ENCODE measurements around the gene QSOX2.

Gene QSOX2

DNA sequence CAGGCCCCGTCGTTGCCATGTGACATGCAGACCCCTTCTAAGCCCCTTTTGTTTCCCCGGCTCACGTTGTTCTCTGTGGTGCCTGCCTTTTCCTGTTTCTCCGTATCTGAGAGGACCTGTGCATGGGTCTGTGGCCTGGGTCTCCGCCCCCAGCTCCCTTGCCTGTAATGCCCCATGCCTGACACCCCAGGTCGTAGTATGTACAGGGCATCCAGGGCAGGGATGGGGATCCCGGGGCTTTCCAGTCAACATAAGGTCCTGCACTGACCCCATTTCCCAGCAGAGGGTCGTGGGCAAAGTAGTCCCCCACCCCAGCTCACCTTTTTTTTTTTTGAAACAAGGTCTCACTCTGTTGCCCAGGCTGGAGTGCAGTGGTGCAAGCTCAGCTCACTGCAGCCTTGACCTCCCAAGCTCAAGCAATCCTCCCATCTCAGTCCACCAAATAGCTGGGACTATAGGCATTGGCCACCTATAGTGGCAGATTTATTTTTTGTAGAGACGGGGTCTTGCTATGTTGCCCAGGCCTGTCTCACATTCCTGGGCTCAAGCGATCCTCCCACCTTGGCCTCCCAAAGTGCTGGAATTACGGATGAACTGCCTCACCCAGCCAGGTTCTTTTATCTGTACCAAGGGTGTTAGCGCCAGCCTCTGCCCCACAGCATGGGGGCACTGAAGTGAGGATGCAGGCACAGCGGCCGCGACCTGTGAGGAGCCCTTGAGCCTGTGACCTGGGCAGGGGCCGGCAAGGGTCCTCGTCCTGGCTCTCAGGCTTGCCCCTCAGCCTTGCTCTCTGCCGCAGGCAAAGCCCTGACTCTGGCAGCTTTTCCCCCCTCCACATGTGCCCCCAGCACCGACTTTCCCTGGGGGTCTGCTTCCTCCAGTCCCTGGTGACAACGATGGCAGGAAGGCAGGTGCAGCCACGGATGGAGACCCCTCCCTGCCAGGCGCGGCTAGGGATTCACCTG, 19.1 kb upstream of the QSOX2 start:
- no peak for DNase-seq

DNA sequence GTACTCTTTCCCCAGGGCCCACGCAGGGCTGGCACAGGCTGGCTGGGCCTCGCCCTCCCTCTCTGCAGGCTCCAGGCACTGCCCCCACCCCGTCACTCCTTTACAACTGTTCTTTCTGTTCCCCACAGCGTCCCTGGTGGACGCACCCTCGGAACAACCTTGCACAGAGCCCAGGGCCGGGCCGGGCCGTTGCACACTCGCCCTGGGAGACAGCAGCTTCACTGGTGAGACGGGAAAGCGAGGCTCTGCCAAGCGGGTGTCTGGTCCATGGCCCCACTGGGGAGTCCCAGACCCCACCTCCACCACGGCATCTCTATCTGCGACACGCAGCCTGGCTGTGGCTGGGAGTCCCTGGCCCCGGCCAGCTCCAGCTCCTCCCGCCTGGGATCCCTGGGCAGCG, 18.4 kb upstream of the QSOX2 start:
- DNase-seq: no peak

DNA sequence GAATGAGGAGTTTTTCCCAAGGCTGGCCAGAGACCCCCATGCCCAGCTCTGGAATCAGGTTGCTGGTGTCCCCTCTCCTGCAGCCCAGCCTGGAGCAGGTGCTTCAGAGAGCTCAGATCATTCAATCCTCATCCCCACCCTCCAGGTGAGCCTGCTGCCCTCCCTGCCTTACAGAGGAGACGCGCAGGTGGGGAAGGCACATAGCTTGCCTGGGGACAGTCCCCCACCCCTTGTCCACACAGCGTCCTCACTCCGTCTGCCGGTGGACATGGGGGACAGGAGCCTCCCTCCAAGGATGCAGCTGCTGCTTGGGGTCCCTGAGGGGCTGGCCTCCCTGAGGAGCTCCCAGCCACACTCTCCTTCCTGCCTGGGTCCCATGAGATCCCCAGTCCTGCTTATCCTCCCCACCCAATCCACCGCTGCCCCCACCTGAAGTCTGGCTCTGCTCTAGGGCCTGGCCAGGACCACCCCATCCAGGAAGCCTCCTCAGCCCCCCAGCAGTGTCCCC, 17.1 kb upstream of the QSOX2 start:
- no peak for DNase-seq

DNA sequence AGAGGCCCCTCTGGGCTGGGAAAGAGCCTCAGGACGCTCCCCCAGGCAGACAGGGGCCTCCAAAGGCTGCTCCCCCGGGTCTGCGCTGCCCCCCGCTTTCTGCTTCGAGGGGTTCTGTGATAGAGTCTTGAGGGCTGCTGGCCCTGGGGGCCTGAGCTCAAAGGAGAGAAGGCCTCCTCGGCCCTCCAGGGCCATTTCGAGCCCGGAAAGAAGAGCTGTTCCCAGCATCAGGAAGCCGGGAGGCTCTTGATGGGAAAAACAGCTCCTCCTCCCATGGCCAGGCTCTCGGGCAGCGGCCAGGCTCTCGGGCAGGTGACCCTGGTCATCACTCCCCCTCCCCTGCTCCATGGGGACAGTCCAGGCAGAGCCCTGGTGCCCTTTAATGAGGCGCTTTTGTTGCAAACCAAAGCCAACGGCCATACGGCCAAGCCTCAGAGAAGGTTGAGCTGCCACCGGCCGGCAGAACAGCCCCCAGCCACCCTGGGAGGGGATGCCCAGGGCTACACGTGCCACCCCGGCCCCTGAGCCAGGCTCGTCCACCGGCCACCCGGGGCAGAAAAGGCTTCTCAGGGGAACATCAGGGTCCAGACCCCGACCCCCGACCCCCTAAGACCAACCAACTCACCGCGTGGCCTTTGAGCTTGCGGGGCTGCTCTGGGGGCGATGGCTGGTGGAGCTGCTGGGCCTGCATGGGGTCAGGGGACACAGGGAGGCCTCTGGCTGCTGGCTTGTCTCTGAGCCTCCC, 16.2 kb upstream of the QSOX2 start:
- no peak for DNase-seq

DNA sequence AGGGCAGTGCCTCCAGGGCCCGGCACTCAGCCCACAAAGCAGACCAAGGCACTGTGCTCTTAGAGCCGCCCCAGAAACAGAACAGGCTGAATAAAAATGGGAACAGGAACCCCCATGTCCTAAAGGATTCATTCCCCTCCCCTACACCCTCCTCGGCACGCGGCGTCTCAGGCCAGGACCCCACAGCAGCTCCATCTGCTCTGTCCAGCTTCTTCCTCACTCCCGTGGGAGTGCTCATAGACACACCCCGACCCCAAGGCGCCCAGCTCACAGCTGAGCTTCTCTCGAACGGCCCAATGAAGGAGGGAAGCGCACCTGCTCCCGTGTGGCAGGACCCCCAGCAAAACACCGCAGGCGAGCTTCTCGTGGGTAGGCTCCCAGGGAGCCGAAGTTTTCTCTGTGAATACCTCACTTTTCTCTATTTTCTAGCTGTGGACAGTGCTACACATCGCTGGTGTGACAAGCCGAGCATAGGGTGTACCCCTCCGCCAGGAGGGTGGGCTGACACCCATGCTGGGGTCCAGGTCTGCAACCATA, 15.4 kb upstream of the QSOX2 start:
- DNase-seq: no peak

DNA sequence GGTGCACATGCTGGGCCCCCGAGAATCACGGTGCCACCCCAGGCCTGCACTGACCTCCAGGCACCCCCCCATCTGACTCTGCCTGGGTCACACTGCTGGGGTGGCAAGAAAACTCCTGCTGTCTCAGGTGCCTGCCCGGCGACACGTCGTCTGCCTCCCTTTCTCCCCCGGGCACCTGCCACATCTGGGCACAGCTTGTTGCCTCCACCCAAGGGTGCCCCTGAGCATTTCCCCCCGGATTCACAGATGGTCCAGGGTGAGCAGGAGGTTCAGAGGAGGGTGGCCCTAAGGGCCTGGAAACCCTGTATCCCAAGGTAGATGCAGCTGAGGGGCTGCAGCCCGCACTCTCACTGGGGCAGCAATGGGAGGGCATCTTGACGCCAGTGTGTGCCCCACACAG, 14.9 kb upstream of the QSOX2 start:
- no peak for DNase-seq

DNA sequence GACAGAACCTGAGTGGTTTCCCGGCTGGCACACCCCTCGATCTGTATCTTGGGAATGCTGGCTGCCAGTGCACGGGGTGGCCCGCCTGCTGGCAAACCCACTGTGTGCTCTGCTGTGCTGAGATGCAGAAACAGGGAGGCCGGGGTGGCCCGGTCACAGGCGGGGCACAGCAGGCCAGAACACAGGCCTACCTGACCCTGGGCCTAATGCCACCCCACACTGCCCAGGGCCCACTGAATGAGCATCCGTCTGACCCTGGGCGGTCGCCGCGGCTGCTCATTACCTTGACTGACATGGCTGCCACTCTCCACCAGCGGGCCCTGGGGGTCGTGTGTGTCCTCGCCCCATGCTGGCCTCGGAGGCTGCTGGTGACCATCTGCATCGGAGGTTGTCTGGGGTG, 14.2 kb upstream of the QSOX2 start:
- no peak for DNase-seq

DNA sequence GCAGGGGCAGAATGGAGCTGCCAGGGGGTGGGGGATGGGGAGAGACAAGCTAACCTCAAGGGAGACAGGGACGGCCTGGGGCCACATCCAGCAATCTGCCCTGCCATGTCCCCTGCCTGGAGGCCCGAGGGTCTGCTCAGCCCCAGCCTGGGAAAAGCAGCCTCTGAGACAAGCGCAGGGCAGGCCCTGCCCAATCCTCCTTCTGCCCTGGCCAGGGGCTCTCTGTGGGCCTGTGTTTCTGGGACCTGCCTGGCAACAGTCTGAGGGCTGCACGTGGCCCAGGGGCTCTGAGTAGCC, 13.9 kb upstream of the QSOX2 start:
- no peak for DNase-seq

DNA sequence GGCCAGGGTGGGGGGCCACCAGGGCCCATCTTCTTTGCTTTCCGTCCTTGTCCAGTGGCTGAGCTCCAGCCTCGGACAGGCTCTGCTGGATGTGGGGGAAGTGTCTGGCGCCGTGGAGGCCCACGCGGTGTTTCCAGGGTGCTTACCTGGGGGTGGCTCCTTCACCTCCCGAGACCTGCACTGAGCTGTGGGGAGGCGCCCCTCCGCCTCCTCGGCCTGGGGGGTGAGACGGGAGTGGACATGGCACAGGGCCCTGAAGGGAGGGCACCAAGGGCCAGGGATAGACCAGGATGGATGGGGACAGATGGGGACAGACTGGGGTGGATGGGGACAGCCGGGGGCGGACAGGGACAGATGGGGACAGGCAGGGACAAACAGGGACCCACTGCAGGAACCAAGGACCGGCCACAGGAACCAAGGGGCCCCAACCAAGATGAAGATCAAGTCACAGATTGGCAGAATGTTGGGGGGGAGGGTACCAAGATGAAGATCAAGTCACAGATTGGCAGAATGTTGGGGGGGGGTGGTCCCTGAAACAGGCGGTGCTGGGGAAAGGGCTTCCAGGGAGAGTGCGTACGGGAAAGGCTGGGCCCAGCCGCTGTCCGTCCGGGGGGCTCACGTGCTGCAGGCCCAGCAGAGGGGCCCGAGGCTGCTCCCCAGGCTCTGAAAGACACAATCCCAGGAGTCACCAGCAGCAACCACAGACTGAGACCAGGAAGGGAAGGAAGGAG, 13.3 kb upstream of the QSOX2 start:
- DNase-seq: no peak

DNA sequence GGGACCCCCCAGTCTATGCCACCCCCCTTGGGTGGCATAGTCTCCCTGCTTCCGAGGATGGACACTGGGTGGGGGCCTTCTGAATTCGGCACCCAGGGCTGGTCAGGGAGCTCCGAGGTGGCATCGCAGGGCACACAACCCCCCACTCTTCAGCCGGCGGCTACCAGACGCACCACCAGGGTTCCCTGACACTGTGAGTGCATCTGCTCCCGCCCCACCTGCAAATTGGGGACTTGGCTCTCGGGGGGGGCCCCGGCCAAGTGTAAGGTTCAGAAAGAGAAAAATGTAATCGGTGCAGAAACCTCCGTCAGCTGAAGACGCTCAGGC, 12.7 kb upstream of the QSOX2 start:
- no peak for DNase-seq

DNA sequence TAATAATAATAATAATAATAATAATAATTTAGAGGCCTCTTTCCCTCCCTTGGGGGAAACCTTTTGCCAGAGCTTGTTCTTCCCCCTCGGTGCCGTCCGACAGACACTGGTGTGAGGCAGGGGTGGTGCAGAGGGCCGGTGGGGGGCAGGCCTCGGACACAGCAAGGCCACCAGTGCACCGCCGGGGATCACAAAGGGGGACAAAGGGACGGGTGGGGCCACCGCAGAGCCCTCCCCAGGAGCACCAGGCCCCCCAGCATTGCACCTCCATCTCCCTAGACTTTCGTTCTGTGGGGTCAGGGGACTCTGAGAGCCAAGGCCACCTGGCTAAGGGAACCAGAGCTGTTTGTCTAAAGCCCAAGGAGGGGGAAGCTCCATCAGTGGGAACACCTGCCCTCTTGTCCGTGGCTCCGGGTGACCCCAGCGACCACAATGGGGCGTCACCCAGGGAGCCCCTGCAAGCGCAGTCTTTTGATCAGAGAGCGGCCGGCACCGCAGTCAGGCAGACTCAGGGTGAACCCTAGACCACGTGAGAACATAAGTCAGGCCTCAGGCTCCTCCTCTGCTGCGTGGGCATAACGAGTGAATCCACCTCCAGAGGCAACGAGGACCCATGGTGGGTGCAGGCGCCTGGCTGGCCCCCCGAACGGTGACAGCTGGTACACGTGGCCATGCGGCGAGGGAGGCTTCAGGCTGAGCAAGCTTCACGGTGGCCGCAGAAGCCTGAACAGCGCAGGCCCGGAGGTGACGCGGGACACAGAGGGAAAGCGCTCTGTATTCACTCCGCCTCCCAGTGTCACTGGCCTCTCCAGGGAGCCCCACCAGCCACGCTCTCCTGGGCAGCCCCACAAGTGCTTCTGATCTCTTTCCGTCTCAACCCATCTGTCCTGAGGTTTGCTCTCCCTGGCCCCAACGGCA, 12.0 kb upstream of the QSOX2 start:
- no peak for DNase-seq

DNA sequence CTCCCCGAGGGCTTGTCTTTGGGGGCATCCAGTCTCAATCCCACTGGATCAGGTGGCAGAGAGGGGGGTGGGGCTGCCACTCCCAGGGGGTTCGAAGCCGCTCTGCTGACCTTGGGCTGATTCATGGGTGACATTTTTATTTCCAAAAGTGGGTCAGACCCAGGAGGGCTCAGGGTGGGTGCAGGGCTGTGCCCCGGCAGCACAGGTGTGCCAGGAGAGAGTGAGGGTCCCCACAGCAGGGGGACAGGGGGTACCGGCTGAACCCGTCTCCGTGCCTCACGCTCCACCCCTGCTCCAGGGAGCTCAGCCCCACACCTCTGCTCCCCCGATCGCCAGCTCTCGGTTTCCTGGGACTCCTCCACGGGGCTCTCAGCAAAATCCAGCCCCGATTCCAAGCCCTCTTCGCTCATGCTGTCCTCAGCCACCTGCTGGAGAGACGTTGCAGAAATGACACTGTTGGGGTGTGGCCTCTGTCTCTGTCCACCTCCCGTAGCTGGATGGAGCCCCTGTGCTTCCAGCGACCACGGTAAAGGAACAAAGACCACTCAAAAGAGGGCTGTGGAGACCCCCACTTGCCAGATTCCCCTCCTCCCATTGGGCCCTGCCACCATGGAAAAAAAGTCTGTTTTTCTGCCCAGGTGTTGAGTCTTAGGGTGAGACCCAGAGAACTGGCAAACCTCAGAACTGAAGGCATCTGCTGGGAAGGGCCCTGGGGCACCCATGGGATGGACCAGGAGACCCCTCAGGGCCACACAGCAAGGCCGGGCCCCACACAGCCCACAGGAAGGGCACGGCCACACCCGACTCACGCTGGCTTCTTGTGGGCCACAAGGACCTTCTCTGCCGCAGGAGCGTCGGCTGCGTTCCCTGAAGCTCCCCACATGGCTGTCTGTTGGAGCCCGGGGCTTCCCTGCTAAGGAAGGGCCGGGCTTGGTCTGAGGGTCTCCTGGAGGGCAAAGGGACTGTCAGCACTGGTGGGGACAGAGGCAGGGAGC, 10.6 kb upstream of the QSOX2 start:
- peak; percentile 3 to 12 for DNase-seq

DNA sequence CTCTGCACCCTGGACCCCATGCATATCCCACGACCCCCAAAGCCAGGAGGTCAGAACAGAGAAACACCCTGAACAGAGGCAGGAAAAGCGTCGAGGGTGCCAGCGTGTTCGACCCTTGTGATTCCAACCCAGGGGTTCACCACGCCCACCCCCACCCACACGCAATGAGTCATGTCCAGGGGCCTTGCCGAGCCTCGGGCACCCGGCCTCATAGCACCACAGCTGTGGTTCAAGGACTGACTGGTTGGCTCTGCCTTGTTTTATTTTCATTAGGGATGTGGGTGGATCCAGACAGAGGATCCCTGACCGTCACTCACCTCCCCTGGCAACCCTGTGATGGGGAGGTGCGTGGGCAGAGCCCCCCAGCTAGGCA, 9.5 kb upstream of the QSOX2 start:
- no peak for DNase-seq

DNA sequence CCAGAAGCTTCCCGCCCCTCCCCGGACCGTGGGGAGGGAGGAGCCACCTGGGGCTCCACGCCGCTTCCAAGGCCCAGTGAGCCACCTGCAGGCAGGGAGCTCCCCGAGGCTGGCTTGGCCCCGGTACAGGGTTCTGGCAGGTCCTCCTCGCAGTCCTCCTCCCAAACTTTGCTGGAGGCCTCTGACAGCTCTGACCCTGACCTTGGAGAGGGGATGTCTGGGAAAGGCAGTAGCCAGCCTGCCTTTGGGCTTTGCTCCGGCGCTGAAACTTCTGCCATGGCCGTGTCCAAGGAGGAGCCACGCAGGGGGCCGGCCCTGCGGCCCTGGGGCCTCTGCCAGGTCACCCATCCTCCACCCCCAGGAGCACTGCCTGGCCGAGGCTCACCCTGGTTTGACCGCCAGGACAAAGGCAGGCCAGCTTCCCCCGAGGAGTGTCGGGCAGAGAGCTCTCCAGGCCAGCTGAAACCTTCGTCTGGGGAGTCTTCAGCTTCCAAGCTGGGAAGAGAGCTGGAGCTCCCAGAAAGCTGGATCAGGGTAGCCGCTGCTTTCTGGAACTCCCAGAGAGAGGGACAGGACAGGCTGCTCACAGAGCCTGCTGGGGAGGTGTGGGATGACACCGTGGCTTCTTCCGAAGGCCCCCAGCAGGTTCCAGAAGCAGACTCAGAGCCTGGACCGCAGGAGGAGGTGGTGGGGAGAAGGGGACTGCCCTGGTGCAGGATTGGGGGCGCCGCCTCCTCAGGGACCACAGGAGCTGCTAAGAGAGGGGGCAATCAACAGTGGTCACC, 9.0 kb upstream of the QSOX2 start:
- DNase-seq: no peak

DNA sequence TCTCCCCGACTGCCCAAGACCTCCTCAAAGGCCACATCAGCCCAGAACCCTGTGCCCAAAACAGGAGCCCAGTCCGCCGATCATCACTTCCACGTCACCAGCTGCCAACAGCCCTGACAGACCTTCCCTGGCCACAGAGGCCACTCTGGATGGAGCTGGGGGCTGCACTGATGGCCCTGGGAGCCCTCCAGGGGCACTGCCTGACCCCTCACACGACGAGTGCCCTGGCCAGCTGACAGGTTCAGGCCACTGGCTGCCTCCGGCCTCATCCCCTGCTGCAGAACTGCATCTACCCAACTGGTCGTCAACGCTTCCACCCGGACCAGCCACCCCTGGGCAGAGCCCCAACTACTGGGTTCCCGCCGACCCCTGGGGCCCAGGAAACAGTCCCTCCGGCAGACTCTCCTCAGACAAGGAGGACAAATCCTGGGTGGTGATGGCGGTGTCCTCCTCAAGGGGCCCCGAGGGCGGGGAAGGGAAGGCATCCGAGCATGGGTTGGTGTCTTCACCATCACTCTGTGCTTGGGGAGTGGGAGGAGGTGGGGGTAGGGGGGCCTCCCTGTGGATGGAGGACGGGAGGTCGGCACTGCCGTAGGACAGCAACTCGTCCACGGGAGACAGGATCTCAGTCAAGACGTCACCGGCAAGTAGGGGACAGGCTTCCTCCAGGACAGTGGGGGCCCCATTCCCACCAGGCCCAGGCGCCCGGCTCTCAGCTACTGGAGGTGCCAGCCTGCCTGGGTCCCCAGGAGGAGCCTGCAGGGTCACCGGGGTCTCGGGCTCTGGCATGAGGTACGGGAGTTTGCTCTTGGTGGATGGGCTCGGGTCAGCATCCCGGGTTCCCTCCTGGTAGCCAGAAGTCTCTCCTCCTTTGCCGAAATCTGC, 7.9 kb upstream of the QSOX2 start:
- no peak for DNase-seq

DNA sequence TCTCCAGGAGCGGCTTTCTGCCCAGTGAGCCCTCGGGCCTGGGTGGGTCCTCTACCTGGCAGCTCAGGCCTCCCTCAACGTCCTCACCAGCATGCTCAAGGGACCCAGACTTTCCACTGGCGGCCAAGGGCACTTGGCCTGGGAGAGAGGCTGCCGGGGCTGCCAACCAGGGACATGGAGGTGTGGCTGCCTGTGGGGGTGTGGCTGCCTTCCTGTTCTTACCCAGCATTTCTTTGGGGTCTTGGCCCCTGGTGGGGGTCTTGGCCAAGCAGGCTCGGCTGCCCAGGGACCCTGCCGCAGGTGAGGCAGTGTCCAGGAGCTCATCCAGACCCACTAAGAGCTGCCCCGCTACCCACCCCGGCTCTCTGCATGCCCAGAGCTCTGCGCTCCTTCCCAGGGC, 7.2 kb upstream of the QSOX2 start:
- no peak for DNase-seq

DNA sequence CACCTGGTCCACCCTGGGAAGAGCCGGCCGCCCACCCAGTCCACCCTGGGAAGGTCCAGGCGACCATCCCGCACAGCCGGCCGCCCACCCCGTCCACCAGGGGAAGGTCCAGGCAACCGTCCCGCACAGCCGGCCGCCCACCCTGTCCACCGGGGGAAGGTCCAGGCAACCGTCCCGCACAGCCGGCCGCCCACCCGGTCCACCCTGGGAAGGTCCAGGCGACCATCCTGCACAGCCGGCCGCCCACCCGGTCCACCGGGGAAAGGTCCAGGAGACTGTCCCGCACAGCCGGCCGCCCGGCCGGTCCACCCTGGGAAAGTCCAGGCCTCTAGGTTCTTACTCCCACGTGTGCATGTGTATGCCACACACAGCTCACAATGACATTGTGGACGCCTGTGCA, 6.7 kb upstream of the QSOX2 start:
- no peak for DNase-seq

DNA sequence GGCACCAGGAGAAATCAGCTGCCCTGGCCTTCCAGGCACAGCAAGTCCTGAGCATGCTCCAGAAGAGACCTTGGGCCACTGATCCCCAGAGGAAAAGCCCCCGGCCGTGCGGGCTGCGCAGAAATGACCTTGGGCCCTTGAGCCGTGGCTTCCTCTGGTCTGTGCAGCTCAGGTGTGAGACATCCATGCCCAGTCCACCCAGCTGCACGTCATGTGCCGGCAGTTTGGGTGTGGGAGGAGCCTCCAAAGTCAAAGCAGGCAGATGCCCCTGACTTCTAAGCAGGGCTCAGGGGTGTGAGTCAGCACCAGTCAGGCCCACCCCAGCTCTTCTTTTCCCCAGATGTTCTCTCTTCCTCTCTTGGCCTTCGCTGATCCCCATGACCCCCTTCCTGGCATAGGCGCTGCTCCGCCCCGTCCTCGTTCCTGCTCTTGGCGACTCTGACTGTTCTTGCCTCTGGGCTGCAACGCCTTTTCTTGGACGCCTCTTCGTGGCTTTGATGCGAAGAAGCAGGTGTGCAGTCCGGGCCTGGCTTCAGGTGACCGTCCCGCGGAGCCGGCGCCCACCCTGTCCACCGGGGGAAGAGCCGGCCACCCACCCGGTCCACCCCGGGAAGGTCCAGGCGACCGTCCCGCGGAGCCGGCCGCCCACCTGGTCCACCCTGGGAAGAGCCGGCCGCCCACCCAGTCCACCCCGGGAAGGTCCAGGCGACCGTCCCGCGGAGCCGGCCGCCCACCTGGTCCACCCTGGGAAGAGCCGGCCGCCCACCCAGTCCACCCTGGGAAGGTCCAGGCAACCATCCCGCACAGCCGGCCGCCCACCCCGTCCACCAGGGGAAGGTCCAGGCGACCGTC, 5.9 kb upstream of the QSOX2 start:
- no peak for DNase-seq
